Measurements from ENCODE around the gene KRTAP17-1. TPM values are rescaled to one million over a fixed set of nuclear protein-coding genes. Genes with fewer than 3 reads are reported as not detected.
"Not testable (repeated sequence)": the region's sequence is repeated elsewhere in the genome, so short reads cannot be mapped to it uniquely, and the experiment has no call there.

Gene KRTAP17-1
- total RNA-seq (2014; rRNA removed; shearing (Covaris generic)): not detected in 2 replicates

GRCh38 chr17:41315204-41315794, at the start of gene KRTAP17-1:
Gene KRTAP17-1, minus strand, starts transcription at chr17:41315710. Its CDS starts 60 bp downstream, at chr17:41315650.
- DNase-seq (ENCODE audit: low read depth): no peak

- DNase-seq (ENCODE audit: low read depth): no peak
These were observed 48.4 kb upstream of the KRTAP17-1 start for GRCh38 chr17:41363881-41364280.

- DNase-seq (ENCODE audit: low read depth): peak; percentile 79
These were observed 44.9 kb upstream of the KRTAP17-1 start for GRCh38 chr17:41360296-41360995.

GRCh38 chr17:41354536-41354935, 39.0 kb upstream of the KRTAP17-1 start:
- no peak for DNase-seq (ENCODE audit: low read depth)

- DNase-seq (ENCODE audit: low read depth): peak; percentile 15
These were observed 37.3 kb upstream of the KRTAP17-1 start for GRCh38 chr17:41352597-41353366.

GRCh38 chr17:41351177-41351576, 35.7 kb upstream of the KRTAP17-1 start:
- no peak for DNase-seq (ENCODE audit: low read depth)

GRCh38 chr17:41350381-41350878, 34.9 kb upstream of the KRTAP17-1 start, which contains the start of gene KRT33A:
Gene KRT33A, minus strand, starts transcription at chr17:41350828. Its CDS starts 61 bp downstream, at chr17:41350767.
- not testable (repeated sequence) for DNase-seq (ENCODE audit: low read depth)

GRCh38 chr17:41347869-41348760, 32.6 kb upstream of the KRTAP17-1 start:
- DNase-seq (ENCODE audit: low read depth): no peak

- not testable (repeated sequence) for DNase-seq (ENCODE audit: low read depth)
These were observed 30.9 kb upstream of the KRTAP17-1 start for GRCh38 chr17:41346421-41346820.

GRCh38 chr17:41345992-41346391, 30.5 kb upstream of the KRTAP17-1 start:
- no peak for DNase-seq (ENCODE audit: low read depth)

GRCh38 chr17:41343029-41343428, 27.5 kb upstream of the KRTAP17-1 start:
- DNase-seq (ENCODE audit: low read depth): no peak

- DNase-seq (ENCODE audit: low read depth): no peak
These were observed 25.7 kb upstream of the KRTAP17-1 start for GRCh38 chr17:41340934-41341861.

- no peak for DNase-seq (ENCODE audit: low read depth)
These were observed 25.0 kb upstream of the KRTAP17-1 start for GRCh38 chr17:41340494-41340893.

- DNase-seq (ENCODE audit: low read depth): no peak
These were observed 24.2 kb upstream of the KRTAP17-1 start for GRCh38 chr17:41339571-41340172.

- peak; percentile 21 for DNase-seq (ENCODE audit: low read depth)
These were observed 23.5 kb upstream of the KRTAP17-1 start for GRCh38 chr17:41338961-41339485.

GRCh38 chr17:41335747-41336146, 20.2 kb upstream of the KRTAP17-1 start:
- no peak for DNase-seq (ENCODE audit: low read depth)

- no peak for DNase-seq (ENCODE audit: low read depth)
These were observed 19.1 kb upstream of the KRTAP17-1 start for GRCh38 chr17:41334385-41335305.

GRCh38 chr17:41333836-41334235, 18.3 kb upstream of the KRTAP17-1 start:
- no peak for DNase-seq (ENCODE audit: low read depth)

Data from RPMI7951 (cell line).